RWPE2 (cell line): Measurements from ENCODE around the gene LSM12.

Source experiments
- ATAC-seq: fragments of 200-7000 bp; cut with Tn5 transposase; 3 replicates; pipeline ENCODE4 v1.9.1; 2021; ENCODE audit warnings: low read depth
- DNase-seq: peaks from one replicate; pipeline ENCODE4 v3.0.0-alpha.2; 2020; ENCODE audit warnings: low spot score
- H3K27ac ChIP-seq: fragments of 450-650 bp; 2 replicates; pipeline ENCODE4 v1.5.1; 2017; ENCODE audit warnings: mild to moderate bottlenecking; ENCODE audit not compliant: poor library complexity, severe bottlenecking
- H3K27me3 ChIP-seq: fragments of 250-450 bp; sonication (Bioruptor Pico); 2 replicates; pipeline ENCODE4 v1.5.1; 2021; ENCODE audit warnings: mild to moderate bottlenecking, moderate library complexity; ENCODE audit not compliant: insufficient read depth, poor library complexity, severe bottlenecking
- H3K36me3 ChIP-seq: fragments of 250-450 bp; sonication (Bioruptor Pico); 2 replicates; pipeline ENCODE4 v1.5.1; 2020; ENCODE audit warnings: low read depth, mild to moderate bottlenecking, moderate library complexity
- H3K4me1 ChIP-seq: fragments of 250-450 bp; sonication (Bioruptor Pico); 2 replicates; pipeline ENCODE4 v1.5.1; 2021; ENCODE audit warnings: mild to moderate bottlenecking, moderate library complexity; ENCODE audit not compliant: insufficient read depth, poor library complexity, severe bottlenecking
- H3K4me3 ChIP-seq: fragments of 250-450 bp; sonication (Bioruptor Pico); 2 replicates; pipeline ENCODE4 v1.5.1; 2021; ENCODE audit warnings: mild to moderate bottlenecking, moderate library complexity; ENCODE audit not compliant: severe bottlenecking
- H3K9me3 ChIP-seq: fragments of 250-450 bp; sonication (Bioruptor Pico); 2 replicates; pipeline ENCODE4 v1.5.1; 2021; ENCODE audit warnings: mild to moderate bottlenecking, moderate library complexity; ENCODE audit not compliant: severe bottlenecking
- CTCF ChIP-seq: fragments of 450-650 bp; IDR thresholded peaks from one replicate; pipeline ENCODE4 v1.5.1; 2017; ENCODE audit warnings: mild to moderate bottlenecking, moderate library complexity; ENCODE audit not compliant: poor library complexity, severe bottlenecking

Gene LSM12

GRCh38 chr17:44109312-44109630, 42.8 kb upstream of the LSM12 start:
- Histone ChIP-seq H3K36me3 (no peaks in the 10 kb centered on the region), H3K27me3 (no peaks in the 10 kb centered on the region), H3K9me3 (no peaks in the 10 kb centered on the region), H3K4me3 (no peak overlapping the region), H3K4me1 (peaks cover 6% of the 10 kb centered on the region), H3K27ac (no peak overlapping the region)
- TF ChIP-seq CTCF: no peak
- DNase-seq (no peak), ATAC-seq (no peak)

GRCh38 chr17:44108440-44109311, 42.2 kb upstream of the LSM12 start:
- TF ChIP-seq CTCF: no peak
- H3K9me3 ChIP-seq: no peaks in the 10 kb centered on the region
- no peaks in the 10 kb centered on the region for H3K36me3 ChIP-seq
- ATAC-seq: no peak
- no peaks in the 10 kb centered on the region for H3K27me3 ChIP-seq
- peaks cover 6% of the 10 kb centered on the region for H3K4me1 ChIP-seq
- no peak overlapping the region for H3K4me3 ChIP-seq
- DNase-seq: no peak
- no peak overlapping the region for H3K27ac ChIP-seq

- ATAC-seq (no peak), DNase-seq (no peak)
- no peak for TF ChIP-seq CTCF
- H3K4me1 ChIP-seq: peaks cover 6% of the 10 kb centered on the region
- no peaks in the 10 kb centered on the region for H3K9me3 ChIP-seq
- no peak overlapping the region for H3K4me3 ChIP-seq
- H3K36me3 ChIP-seq: no peaks in the 10 kb centered on the region
- no peaks in the 10 kb centered on the region for H3K27me3 ChIP-seq
- no peak overlapping the region for H3K27ac ChIP-seq
Measured at GRCh38 chr17:44106801-44107200, 40.3 kb upstream of the LSM12 start.

GRCh38 chr17:44105941-44106340, 39.5 kb upstream of the LSM12 start:
- Histone ChIP-seq H3K9me3 (no peaks in the 10 kb centered on the region), H3K4me3 (no peak overlapping the region), H3K27ac (no peak overlapping the region), H3K27me3 (no peaks in the 10 kb centered on the region), H3K4me1 (peaks cover 6% of the 10 kb centered on the region), H3K36me3 (no peaks in the 10 kb centered on the region)
- no peak for ATAC-seq
- no peak for TF ChIP-seq CTCF
- no peak for DNase-seq

- no peaks in the 10 kb centered on the region for H3K36me3 ChIP-seq
- H3K27ac ChIP-seq: no peak overlapping the region
- H3K9me3 ChIP-seq: no peaks in the 10 kb centered on the region
- no peak overlapping the region for H3K4me3 ChIP-seq
- no peak for DNase-seq
- peaks cover 1% of the 10 kb centered on the region for H3K4me1 ChIP-seq
- H3K27me3 ChIP-seq: no peaks in the 10 kb centered on the region
- TF ChIP-seq CTCF: no peak
- 0 out of 3 replicates have a peak, but pooled peaks have one; percentile 18 for ATAC-seq
Measured at GRCh38 chr17:44105483-44105882, 39.0 kb upstream of the LSM12 start.
